Measurements from ENCODE around the gene TIMM44. TPM values are rescaled to one million over a fixed set of nuclear protein-coding genes. Genes with fewer than 3 reads are reported as not detected.

The TIMM44 gene
- total RNA-seq, 2 experiments from 2014 or later = 86.0 to 116 TPM

DNA sequence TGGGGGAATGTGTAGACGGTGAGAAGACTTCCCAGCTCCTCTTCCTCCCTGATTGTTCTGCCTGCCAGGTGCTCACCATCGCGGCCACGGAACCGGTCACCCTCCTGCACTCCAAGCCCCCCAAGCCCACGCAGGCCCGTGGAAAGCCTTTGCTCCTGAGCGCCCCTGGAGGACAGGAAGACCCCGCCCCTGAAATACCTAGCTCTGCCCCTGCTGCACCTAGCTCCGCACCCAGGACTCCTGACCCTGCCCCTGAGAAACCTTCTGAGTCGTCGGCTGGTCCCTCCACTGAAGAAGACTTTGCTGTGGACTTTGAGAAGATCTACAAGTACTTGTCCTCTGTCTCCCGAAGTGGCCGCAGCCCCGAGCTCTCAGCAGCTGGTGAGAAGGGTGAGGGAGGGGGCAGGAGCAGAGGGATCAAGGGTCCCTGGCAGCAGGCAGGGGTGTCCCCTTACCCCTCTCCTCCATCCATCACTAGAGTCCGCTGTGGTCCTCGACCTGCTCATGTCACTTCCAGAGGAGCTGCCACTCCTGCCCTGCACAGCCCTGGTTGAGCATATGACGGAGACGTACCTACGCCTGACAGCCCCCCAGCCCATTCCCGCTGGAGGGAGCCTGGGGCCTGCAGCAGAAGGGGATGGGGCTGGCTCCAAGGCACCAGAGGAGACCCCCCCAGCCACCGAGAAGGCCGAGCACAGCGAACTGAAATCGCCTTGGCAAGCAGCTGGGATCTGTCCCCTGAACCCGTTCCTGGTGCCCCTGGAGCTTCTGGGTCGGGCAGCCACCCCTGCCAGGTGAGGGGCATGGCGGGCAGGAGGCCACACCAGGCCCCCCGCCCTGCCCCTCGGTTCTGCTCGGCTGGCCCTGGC lies 21.3 kb downstream of the TIMM44 start:
- H3K4me3 ChIP-seq (ENCODE audit: low read depth, low read length, poor library complexity, severe bottlenecking) = no peak overlapping the region
- H3K36me3 ChIP-seq (ENCODE audit: insufficient read depth, low read length) = peaks cover 11% of the 10 kb centered on the region; the same call in 1 of the 2 replicates
- H3K4me1 ChIP-seq (ENCODE audit: insufficient read depth, low read length, poor library complexity, severe bottlenecking) = peaks cover 20% of the 10 kb centered on the region
- BruUV-seq (replicated peaks) = no TSS peak
- POLR2A ChIA-PET = interaction anchor here (2.2 kb wide), 1 partner anchor 21 kb away, joined by 12 read pairs; the partner anchor contains the start of gene TIMM44
- DNase-seq (ENCODE audit: low spot score) = no peak
- intact Hi-C loops (cut with micrococcal nuclease; ENCODE audit: unreplicated experiment) = loop anchor here (2.0 kb wide), 3 partner anchors 21 to 69 kb away; partner anchors contain the start of gene TIMM44
- H3K9me3 ChIP-seq (ENCODE audit: low read length) = no peaks in the 10 kb centered on the region
- H3K4me2 ChIP-seq (ENCODE audit: low read length) = peak overlapping the region; percentile 76; the same call in 1 of the 2 replicates
- CTCF ChIA-PET (ENCODE audit: unreplicated experiment) = no interaction called here
- TF ChIP-seq CTCF (conservative IDR thresholded peaks at IDR 0.05; ENCODE audit: low read length) (no peak), EZH2phosphoT487 (IDR thresholded peaks at IDR 0.05; ENCODE audit: borderline replicate concordance, low read depth, low read length) (no peak)
- H2AFZ ChIP-seq (ENCODE audit: low read length) = no peak overlapping the region
- H3K79me2 ChIP-seq (ENCODE audit: insufficient read depth, low read depth, low read length) = no peaks in the 10 kb centered on the region
- no peaks in the 10 kb centered on the region for H3K9me2 ChIP-seq (ENCODE audit: insufficient read depth, low read length)
- H3K27ac ChIP-seq (ENCODE audit: low read depth, low read length, poor library complexity, severe bottlenecking) = no peak overlapping the region
- peaks cover 6% of the 10 kb centered on the region; the same call in 1 of the 2 replicates for H4K20me1 ChIP-seq (ENCODE audit: insufficient read depth, low read length)

DNA sequence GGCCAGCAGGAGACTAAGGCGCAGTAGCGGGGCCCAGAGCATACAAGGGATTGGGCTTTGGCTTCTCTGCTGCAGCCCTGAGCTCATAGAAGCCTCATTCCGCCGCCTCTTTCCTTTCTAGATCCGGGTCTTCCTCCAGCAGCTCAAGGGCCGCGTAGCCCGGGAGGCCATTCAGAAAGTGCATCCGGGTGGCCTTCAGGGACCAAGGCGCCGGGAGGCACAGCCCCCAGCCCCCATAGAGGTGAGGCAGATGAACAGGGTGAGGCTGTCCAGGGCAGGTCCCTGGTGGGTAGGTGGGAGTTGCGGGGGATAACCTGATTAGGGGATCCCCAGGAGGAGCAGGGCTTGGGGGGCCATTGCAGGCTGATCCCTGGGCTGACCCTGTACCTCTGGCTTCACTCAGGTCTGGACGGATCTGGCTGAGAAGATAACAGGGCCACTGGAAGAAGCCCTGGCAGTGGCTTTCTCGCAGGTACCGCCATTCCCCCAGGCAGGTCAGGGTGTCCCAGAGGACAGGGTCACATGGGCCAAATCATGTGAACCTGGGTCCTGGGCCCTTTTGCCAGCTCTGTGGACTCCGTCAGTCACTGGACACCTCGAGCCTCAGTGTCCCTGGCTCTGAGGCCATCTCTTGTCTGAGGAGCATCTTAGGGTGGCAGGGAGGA lies 22.0 kb downstream of the TIMM44 start:
- no peaks in the 10 kb centered on the region for H3K79me2 ChIP-seq (ENCODE audit: insufficient read depth, low read depth, low read length)
- intact Hi-C loops (cut with micrococcal nuclease; ENCODE audit: unreplicated experiment) = loop anchor here (2.0 kb wide), 3 partner anchors 21 to 69 kb away; partner anchors contain the start of gene TIMM44
- H3K9me3 ChIP-seq (ENCODE audit: low read length) = no peaks in the 10 kb centered on the region
- TF ChIP-seq CTCF (conservative IDR thresholded peaks at IDR 0.05; ENCODE audit: low read length) (no peak), EZH2phosphoT487 (IDR thresholded peaks at IDR 0.05; ENCODE audit: borderline replicate concordance, low read depth, low read length) (no peak)
- peak overlapping the region; percentile 63 for H3K4me3 ChIP-seq (ENCODE audit: low read depth, low read length, poor library complexity, severe bottlenecking)
- peaks cover 6% of the 10 kb centered on the region; the same call in 1 of the 2 replicates for H4K20me1 ChIP-seq (ENCODE audit: insufficient read depth, low read length)
- H3K27ac ChIP-seq (ENCODE audit: low read depth, low read length, poor library complexity, severe bottlenecking) = peak overlapping the region; percentile 31
- peak overlapping the region; percentile 76 for H3K4me2 ChIP-seq (ENCODE audit: low read length)
- BruUV-seq (replicated peaks) = no TSS peak
- CTCF ChIA-PET (ENCODE audit: unreplicated experiment) = interaction anchor here (1.2 to 1.4 kb wide), 2 partner anchors 8 to 52 kb away, joined by 3 to 6 read pairs; no protein-coding TSS in a partner anchor
- H2AFZ ChIP-seq (ENCODE audit: low read length) = no peak overlapping the region
- H3K4me1 ChIP-seq (ENCODE audit: insufficient read depth, low read length, poor library complexity, severe bottlenecking) = peaks cover 19% of the 10 kb centered on the region
- no peak for DNase-seq (ENCODE audit: low spot score)
- H3K9me2 ChIP-seq (ENCODE audit: insufficient read depth, low read length) = no peaks in the 10 kb centered on the region
- H3K36me3 ChIP-seq (ENCODE audit: insufficient read depth, low read length) = peaks cover 5% of the 10 kb centered on the region; the same call in 1 of the 2 replicates
- POLR2A ChIA-PET = interaction anchor here (0.5 to 2.2 kb wide), 4 partner anchors 22 to 589 kb away, joined by 3 to 12 read pairs (median 4); partner anchors contain the start of gene TIMM44

All from OCI-LY7 (cell line).